MM.1S (cell line): Measurements from ENCODE around the gene NRXN3.

Experiments used
- DNase-seq: peaks from one replicate; pipeline ENCODE4 v3.0.0-alpha.2; 2015
- H2AFZ ChIP-seq: fragments of 300-600 bp; sonication (generic); 2 replicates; pipeline ENCODE4 v1.6.0; 2016; ENCODE audit warnings: antibody characterized with exemption, low read length
- H3F3A ChIP-seq: fragments of 300-600 bp; sonication (generic); 2 replicates; pipeline ENCODE4 v1.6.1; 2016; ENCODE audit warnings: mild to moderate bottlenecking, antibody characterized with exemption, low read length, moderate library complexity, mixed read lengths; ENCODE audit not compliant: insufficient read depth
- H3K27ac ChIP-seq: fragments of 300-600 bp; sonication (generic); 2 replicates; pipeline ENCODE4 v1.5.1; 2016; ENCODE audit warnings: mild to moderate bottlenecking, low read length
- H3K27me3 ChIP-seq: fragments of 300-600 bp; sonication (generic); replicated peaks from 2 replicates; pipeline ENCODE4 v1.6.0; 2016; ENCODE audit warnings: low read length; ENCODE audit not compliant: insufficient read depth
- H3K36me3 ChIP-seq: fragments of 300-600 bp; sonication (generic); replicated peaks from 2 replicates; pipeline ENCODE4 v1.6.1; 2016; ENCODE audit warnings: mild to moderate bottlenecking, low read length, mixed read lengths; ENCODE audit not compliant: insufficient read depth
- H3K4me1 ChIP-seq: fragments of 300-600 bp; sonication (generic); 2 replicates; pipeline ENCODE4 v1.6.1; 2016; ENCODE audit warnings: low read length, mixed read lengths
- H3K4me2 ChIP-seq: fragments of 300-600 bp; sonication (generic); 2 replicates; pipeline ENCODE4 v1.6.0; 2016; ENCODE audit warnings: low read depth, low read length
- H3K4me3 ChIP-seq: fragments of 300-600 bp; sonication (generic); 2 replicates; pipeline ENCODE4 v1.5.1; 2016; ENCODE audit warnings: low read length, mixed read lengths
- H3K79me2 ChIP-seq: fragments of 300-600 bp; sonication (generic); 2 replicates; pipeline ENCODE4 v1.6.1; 2016; ENCODE audit warnings: mixed run types, low read length, mixed read lengths
- H3K9ac ChIP-seq: fragments of 300-600 bp; sonication (generic); 2 replicates; pipeline ENCODE4 v1.6.1; 2016; ENCODE audit warnings: low read length, mixed read lengths
- H3K9me2 ChIP-seq: fragments of 300-600 bp; sonication (generic); replicated peaks from 2 replicates; pipeline ENCODE4 v1.6.1; 2016; ENCODE audit warnings: mild to moderate bottlenecking, low read length, mixed read lengths; ENCODE audit not compliant: insufficient read depth
- H3K9me3 ChIP-seq: fragments of 300-600 bp; sonication (generic); replicated peaks from 2 replicates; pipeline ENCODE4 v1.6.1; 2016; ENCODE audit warnings: mild to moderate bottlenecking, low read length, mixed read lengths; ENCODE audit not compliant: insufficient read depth
- H4K20me1 ChIP-seq: fragments of 300-600 bp; sonication (generic); 2 replicates; pipeline ENCODE4 v1.6.1; 2016; ENCODE audit warnings: mild to moderate bottlenecking, low read length, moderate library complexity, mixed read lengths; ENCODE audit not compliant: insufficient read depth
- EZH2 ChIP-seq: fragments of 300-600 bp; sonication (generic); optimal IDR thresholded peaks from 2 replicates; pipeline ENCODE3; 2017; ENCODE audit warnings: low read depth, mild to moderate bottlenecking, antibody characterized with exemption, low read length, mixed read lengths
- EZH2phosphoT487 ChIP-seq: fragments of 300-600 bp; sonication (generic); IDR thresholded peaks from 2 replicates; pipeline ENCODE4 v1.6.1; 2018; ENCODE audit warnings: antibody characterized with exemption, low read length
- TF ChIP-seq, protein P1 (sequence below): fragments of 300-600 bp; sonication (generic); IDR thresholded peaks from 2 replicates; pipeline ENCODE4 v1.5.1; 2016; ENCODE audit warnings: antibody characterized with exemption, low read length, mixed read lengths

Gene NRXN3

DNA sequence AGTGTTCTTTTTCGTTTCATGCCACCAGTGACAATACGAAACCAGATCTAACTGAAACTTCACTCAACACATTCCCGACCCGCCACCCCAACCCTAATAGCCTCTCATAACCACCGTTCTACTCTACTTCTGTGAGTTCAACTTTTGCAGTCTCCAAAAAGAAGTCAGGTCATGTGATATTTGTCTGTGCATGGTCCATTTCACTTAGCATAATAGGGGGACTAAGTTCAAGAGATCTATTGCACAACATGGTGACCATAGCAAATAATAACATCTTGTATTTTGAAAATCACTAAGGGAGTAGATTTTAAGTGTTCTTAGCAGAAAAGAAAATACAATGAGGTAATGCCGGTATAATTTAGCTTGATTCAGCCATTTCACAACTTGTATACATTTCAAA, 1664.7 kb downstream of the NRXN3 start:
- Histone ChIP-seq H3K4me3 (no peak overlapping the region), H3K27me3 (no peaks in the 10 kb centered on the region), H3K79me2 (no peaks in the 10 kb centered on the region), H3K4me2 (no peak overlapping the region), H4K20me1 (no peaks in the 10 kb centered on the region), H3K4me1 (no peaks in the 10 kb centered on the region), H3K9ac (no peak overlapping the region), H3K36me3 (no peaks in the 10 kb centered on the region), H3F3A (no peaks in the 10 kb centered on the region), H2AFZ (no peak overlapping the region), H3K9me2 (no peaks in the 10 kb centered on the region), H3K9me3 (no peaks in the 10 kb centered on the region), H3K27ac (no peak overlapping the region)
- DNase-seq: no peak
- no peak for TF ChIP-seq EZH2
- no peak for TF ChIP-seq EZH2phosphoT487
- TF ChIP-seq, protein P1, sequence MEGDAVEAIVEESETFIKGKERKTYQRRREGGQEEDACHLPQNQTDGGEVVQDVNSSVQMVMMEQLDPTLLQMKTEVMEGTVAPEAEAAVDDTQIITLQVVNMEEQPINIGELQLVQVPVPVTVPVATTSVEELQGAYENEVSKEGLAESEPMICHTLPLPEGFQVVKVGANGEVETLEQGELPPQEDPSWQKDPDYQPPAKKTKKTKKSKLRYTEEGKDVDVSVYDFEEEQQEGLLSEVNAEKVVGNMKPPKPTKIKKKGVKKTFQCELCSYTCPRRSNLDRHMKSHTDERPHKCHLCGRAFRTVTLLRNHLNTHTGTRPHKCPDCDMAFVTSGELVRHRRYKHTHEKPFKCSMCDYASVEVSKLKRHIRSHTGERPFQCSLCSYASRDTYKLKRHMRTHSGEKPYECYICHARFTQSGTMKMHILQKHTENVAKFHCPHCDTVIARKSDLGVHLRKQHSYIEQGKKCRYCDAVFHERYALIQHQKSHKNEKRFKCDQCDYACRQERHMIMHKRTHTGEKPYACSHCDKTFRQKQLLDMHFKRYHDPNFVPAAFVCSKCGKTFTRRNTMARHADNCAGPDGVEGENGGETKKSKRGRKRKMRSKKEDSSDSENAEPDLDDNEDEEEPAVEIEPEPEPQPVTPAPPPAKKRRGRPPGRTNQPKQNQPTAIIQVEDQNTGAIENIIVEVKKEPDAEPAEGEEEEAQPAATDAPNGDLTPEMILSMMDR: no peak

DNA sequence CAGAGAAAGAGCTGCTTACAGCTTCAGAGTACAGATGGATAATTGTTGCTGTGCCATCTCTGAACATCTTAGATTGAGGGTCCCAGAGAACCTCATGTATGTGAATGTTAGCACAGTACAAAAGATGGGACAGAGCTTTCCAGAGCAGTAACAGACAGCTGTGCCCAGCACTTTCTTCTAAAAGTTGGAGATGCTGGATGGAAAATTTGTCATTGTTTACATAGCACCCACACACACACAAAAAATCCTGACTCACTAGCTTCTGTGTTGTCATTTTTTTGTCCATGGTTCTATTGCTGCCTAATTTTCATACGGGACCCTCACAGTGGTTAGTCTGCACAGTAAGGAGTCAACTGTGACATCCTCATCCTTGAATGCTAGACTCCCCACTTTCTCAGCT, 1666.4 kb downstream of the NRXN3 start:
- H3K9me2 ChIP-seq: no peaks in the 10 kb centered on the region
- no peaks in the 10 kb centered on the region for H3K79me2 ChIP-seq
- H3F3A ChIP-seq: no peaks in the 10 kb centered on the region
- no peak overlapping the region for H3K27ac ChIP-seq
- no peak overlapping the region for H3K9ac ChIP-seq
- H4K20me1 ChIP-seq: no peaks in the 10 kb centered on the region
- H3K4me1 ChIP-seq: no peaks in the 10 kb centered on the region
- no peaks in the 10 kb centered on the region for H3K9me3 ChIP-seq
- no peak overlapping the region for H3K4me3 ChIP-seq
- no peak overlapping the region for H3K4me2 ChIP-seq
- no peaks in the 10 kb centered on the region for H3K27me3 ChIP-seq
- H3K36me3 ChIP-seq: no peaks in the 10 kb centered on the region
- H2AFZ ChIP-seq: no peak overlapping the region
- DNase-seq: no peak
- TF ChIP-seq EZH2phosphoT487: no peak
- TF ChIP-seq EZH2: no peak
- TF ChIP-seq, protein P1: no peak

DNA sequence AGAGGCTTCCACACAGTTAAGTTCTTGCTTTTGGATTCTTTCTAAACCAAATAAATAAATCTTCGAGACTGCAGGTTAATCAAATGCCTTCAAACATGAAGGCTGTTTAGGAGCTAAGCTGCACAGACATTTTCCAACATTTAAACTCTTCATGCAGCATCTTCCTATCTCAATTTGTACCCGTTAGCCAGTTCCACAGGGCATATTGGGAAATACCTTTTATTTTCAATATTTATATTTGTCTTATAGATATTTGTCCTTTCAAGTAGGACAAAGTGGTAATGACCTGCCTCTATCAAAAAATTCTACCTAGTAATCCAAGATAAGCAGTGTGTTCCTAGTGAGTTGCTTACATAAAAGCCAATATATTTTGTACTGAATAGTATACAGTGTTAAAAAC, 1667.5 kb downstream of the NRXN3 start:
- H2AFZ ChIP-seq: no peak overlapping the region
- no peak overlapping the region for H3K4me2 ChIP-seq
- H3K79me2 ChIP-seq: no peaks in the 10 kb centered on the region
- no peaks in the 10 kb centered on the region for H3F3A ChIP-seq
- no peaks in the 10 kb centered on the region for H3K4me1 ChIP-seq
- no peak overlapping the region for H3K27ac ChIP-seq
- H4K20me1 ChIP-seq: no peaks in the 10 kb centered on the region
- H3K9me3 ChIP-seq: no peaks in the 10 kb centered on the region
- no peak overlapping the region for H3K9ac ChIP-seq
- H3K4me3 ChIP-seq: no peak overlapping the region
- H3K27me3 ChIP-seq: no peaks in the 10 kb centered on the region
- H3K36me3 ChIP-seq: no peaks in the 10 kb centered on the region
- DNase-seq: no peak
- no peaks in the 10 kb centered on the region for H3K9me2 ChIP-seq
- TF ChIP-seq EZH2 (no peak), EZH2phosphoT487 (no peak)
- TF ChIP-seq, protein P1: no peak

DNA sequence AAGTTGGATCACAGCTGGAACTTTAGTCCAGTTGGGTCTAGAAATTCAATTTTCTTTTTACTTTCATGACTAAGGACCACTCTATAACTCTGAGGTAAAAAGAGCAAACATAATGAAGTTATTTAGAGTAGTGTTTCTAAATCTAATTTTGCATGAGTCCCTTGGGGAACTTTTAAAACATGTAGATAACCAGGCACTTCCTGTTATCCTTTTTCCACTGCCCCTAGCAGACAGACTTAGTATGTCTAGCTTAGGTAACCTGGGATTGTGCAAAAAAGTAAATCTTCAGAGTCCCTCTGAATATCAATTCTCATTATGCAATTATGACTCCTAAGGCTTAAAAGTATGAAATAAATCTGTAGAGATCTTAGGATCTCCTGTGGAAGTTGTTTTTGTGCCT, 1669.9 kb downstream of the NRXN3 start:
- no peaks in the 10 kb centered on the region for H4K20me1 ChIP-seq
- H3K4me3 ChIP-seq: no peak overlapping the region
- H3K9me2 ChIP-seq: no peaks in the 10 kb centered on the region
- no peak overlapping the region for H2AFZ ChIP-seq
- no peaks in the 10 kb centered on the region for H3K79me2 ChIP-seq
- H3K4me1 ChIP-seq: no peaks in the 10 kb centered on the region
- no peaks in the 10 kb centered on the region for H3F3A ChIP-seq
- no peak overlapping the region for H3K27ac ChIP-seq
- TF ChIP-seq, protein P1: no peak
- TF ChIP-seq EZH2phosphoT487: no peak
- no peak for TF ChIP-seq EZH2
- no peak overlapping the region for H3K4me2 ChIP-seq
- no peaks in the 10 kb centered on the region for H3K27me3 ChIP-seq
- H3K9me3 ChIP-seq: no peaks in the 10 kb centered on the region
- H3K9ac ChIP-seq: no peak overlapping the region
- DNase-seq: no peak
- H3K36me3 ChIP-seq: no peaks in the 10 kb centered on the region
